ENCODE data around the gene CCR5. TPM values are rescaled to one million over a fixed set of nuclear protein-coding genes. Genes with fewer than 3 reads are reported as not detected.
A peak's percentile ranks its signal among the peaks of the same experiment; 100 is the strongest.

The CCR5 gene
- polyA plus RNA-seq, 3 donors, result 1.2 to 3.6 (median 3.1) TPM

DNA sequence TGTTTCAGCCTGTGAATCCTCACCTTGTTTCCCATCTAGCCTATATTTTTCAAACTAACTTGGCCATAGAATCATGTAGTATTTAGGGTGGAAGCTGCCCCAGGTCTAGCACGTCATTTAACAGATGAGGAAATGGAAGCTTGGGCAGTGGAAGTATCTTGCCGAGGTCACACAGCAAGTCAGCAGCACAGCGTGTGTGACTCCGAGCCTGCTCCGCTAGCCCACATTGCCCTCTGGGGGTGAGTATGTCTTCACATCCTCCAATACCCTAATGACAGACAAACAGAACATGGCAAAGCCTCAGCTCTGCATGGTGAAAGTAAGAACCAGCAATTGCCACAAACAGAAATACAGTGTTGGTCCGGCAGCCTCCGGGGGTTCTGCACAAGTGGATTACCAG, 2.2 kb upstream of the CCR5 start:
- peaks cover 0 to 5% (median 1%) of the 10 kb centered on the region in 7 donors for H3K9me3 Mint-ChIP-seq
- TF ChIP-seq, protein P1, sequence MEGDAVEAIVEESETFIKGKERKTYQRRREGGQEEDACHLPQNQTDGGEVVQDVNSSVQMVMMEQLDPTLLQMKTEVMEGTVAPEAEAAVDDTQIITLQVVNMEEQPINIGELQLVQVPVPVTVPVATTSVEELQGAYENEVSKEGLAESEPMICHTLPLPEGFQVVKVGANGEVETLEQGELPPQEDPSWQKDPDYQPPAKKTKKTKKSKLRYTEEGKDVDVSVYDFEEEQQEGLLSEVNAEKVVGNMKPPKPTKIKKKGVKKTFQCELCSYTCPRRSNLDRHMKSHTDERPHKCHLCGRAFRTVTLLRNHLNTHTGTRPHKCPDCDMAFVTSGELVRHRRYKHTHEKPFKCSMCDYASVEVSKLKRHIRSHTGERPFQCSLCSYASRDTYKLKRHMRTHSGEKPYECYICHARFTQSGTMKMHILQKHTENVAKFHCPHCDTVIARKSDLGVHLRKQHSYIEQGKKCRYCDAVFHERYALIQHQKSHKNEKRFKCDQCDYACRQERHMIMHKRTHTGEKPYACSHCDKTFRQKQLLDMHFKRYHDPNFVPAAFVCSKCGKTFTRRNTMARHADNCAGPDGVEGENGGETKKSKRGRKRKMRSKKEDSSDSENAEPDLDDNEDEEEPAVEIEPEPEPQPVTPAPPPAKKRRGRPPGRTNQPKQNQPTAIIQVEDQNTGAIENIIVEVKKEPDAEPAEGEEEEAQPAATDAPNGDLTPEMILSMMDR (IDR thresholded peaks at IDR 0.05), result peak; percentile 71
- H3K36me3 Mint-ChIP-seq, result peaks cover 2 to 10% of the 10 kb centered on the region in 2 donors
- H3K4me1 Mint-ChIP-seq, result peaks cover 66% of the 10 kb centered on the region
- peak; percentile 90 to 94 (median 91) for DNase-seq
- H3K4me1 ChIP-seq (ENCODE audit: control insufficient read depth in 1 of 2, insufficient read depth in 2 of 2, low read length in 2 of 2), result peaks cover 48 to 71% of the 10 kb centered on the region in 2 donors
- 0% methylated on average over 2 of the region's 7 CpGs for WGBS (ENCODE audit: insufficient coverage)
- no peaks in the 10 kb centered on the region for H3K79me2 ChIP-seq (ENCODE audit: insufficient read depth, low read length)
- no peaks in the 10 kb centered on the region for H3K36me3 ChIP-seq (replicated peaks in 1 of 2; ENCODE audit: control insufficient read depth in 1 of 2, insufficient read depth in 2 of 2, low read length in 2 of 2)
- no peaks in the 10 kb centered on the region for H3K27me3 ChIP-seq (ENCODE audit: control insufficient read depth in 2 of 2, insufficient read depth in 2 of 2, low read length in 2 of 2)
- no peak overlapping the region for H3K9ac ChIP-seq (ENCODE audit: insufficient read depth, low read length, poor library complexity, severe bottlenecking)
- peak overlapping the region in 1 of 2 donors; percentile 80 for H3K27ac ChIP-seq (ENCODE audit: low read depth in 1 of 2, low read length in 2 of 2)
- H3K27me3 Mint-ChIP-seq (ENCODE audit: low read depth in 3 of 3), result no peaks in the 10 kb centered on the region
- peak overlapping the region; percentile 81 to 92 (median 86) for H3K27ac Mint-ChIP-seq
- no peaks in the 10 kb centered on the region for H4K20me1 ChIP-seq (ENCODE audit: insufficient read depth, low read length)
- H3K4me3 Mint-ChIP-seq, result peak overlapping the region in 1 of 2 donors; percentile 46
- peak overlapping the region; percentile 58 for H2AFZ ChIP-seq (ENCODE audit: insufficient read depth, low read depth, low read length, poor library complexity, severe bottlenecking)
- peak overlapping the region in 1 of 3 experiments; percentile 19 for H3K4me3 ChIP-seq (replicated peaks in 1 of 3; ENCODE audit: low read depth in 2 of 3, low read length in 3 of 3)
- H3K9me3 ChIP-seq (replicated peaks in 1 of 2; ENCODE audit: control insufficient read depth in 1 of 2, insufficient read depth in 1 of 2, low read length in 2 of 2), result no peaks in the 10 kb centered on the region
- H3K4me2 ChIP-seq (replicated peaks; ENCODE audit: extremely low read depth, low read length, poor library complexity, severe bottlenecking), result peak overlapping the region; percentile 29
- intact Hi-C loops (cut with micrococcal nuclease), result loop anchor here (5.0 kb wide), 6 partner anchors 39 to 281 kb away; partner anchors contain the start of genes CCR5AS (in 1 of the 2) and CCRL2 (in 1 of the 2)

GRCh38 chr3:46369151-46369550, 1.6 kb upstream of the CCR5 start:
- intact Hi-C loops (cut with micrococcal nuclease), result loop anchor here (5.0 kb wide), 6 partner anchors 38 to 282 kb away; partner anchors contain the start of genes CCR5AS (in 1 of the 2) and CCRL2 (in 1 of the 2)
- Histone ChIP-seq H3K27me3 (ENCODE audit: control insufficient read depth in 2 of 2, insufficient read depth in 2 of 2, low read length in 2 of 2) (no peaks in the 10 kb centered on the region), H3K27ac (ENCODE audit: low read depth in 1 of 2, low read length in 2 of 2) (no peak overlapping the region), H3K9me3 (replicated peaks in 1 of 2; ENCODE audit: control insufficient read depth in 1 of 2, insufficient read depth in 1 of 2, low read length in 2 of 2) (no peaks in the 10 kb centered on the region), H3K9ac (ENCODE audit: insufficient read depth, low read length, poor library complexity, severe bottlenecking) (no peak overlapping the region), H3K4me3 (replicated peaks in 1 of 3; ENCODE audit: low read depth in 2 of 3, low read length in 3 of 3) (no peak overlapping the region), H3K79me2 (ENCODE audit: insufficient read depth, low read length) (no peaks in the 10 kb centered on the region), H3K36me3 (replicated peaks in 1 of 2; ENCODE audit: control insufficient read depth in 1 of 2, insufficient read depth in 2 of 2, low read length in 2 of 2) (no peaks in the 10 kb centered on the region), H2AFZ (ENCODE audit: insufficient read depth, low read depth, low read length, poor library complexity, severe bottlenecking) (no peak overlapping the region), H4K20me1 (ENCODE audit: insufficient read depth, low read length) (no peaks in the 10 kb centered on the region), H3K4me1 (ENCODE audit: control insufficient read depth in 1 of 2, insufficient read depth in 2 of 2, low read length in 2 of 2) (peaks cover 48 to 71% of the 10 kb centered on the region in 2 donors), H3K4me2 (replicated peaks; ENCODE audit: extremely low read depth, low read length, poor library complexity, severe bottlenecking) (peak overlapping the region; percentile 63)
- DNase-seq, result no peak
- no CpG with 5 or more reads among the region's 4 CpGs for WGBS (ENCODE audit: insufficient coverage)
- TF ChIP-seq, protein P1 (IDR thresholded peaks at IDR 0.05), result no peak
- no peak overlapping the region for H3K4me3 Mint-ChIP-seq
- no peaks in the 10 kb centered on the region for H3K27me3 Mint-ChIP-seq (ENCODE audit: low read depth in 3 of 3)
- peak overlapping the region in 6 of 7 donors; percentile 40 to 86 (median 70) for H3K27ac Mint-ChIP-seq
- peaks cover 63% of the 10 kb centered on the region for H3K4me1 Mint-ChIP-seq
- H3K36me3 Mint-ChIP-seq, result peaks cover 2 to 10% of the 10 kb centered on the region in 2 donors
- peaks cover 0 to 5% (median 1%) of the 10 kb centered on the region in 7 donors for H3K9me3 Mint-ChIP-seq

Measured in CD14-positive monocyte (primary cell).